Measurements from ENCODE around the gene OCIAD2. TPM values are rescaled to one million over a fixed set of nuclear protein-coding genes. Genes with fewer than 3 reads are reported as not detected.
"Not testable (repeated sequence)": the region's sequence is repeated elsewhere in the genome, so short reads cannot be mapped to it uniquely, and the experiment has no call there.

OCIAD2 gene
- total RNA-seq, 1 experiment from 2014 or later, result 82.7 TPM

DNA sequence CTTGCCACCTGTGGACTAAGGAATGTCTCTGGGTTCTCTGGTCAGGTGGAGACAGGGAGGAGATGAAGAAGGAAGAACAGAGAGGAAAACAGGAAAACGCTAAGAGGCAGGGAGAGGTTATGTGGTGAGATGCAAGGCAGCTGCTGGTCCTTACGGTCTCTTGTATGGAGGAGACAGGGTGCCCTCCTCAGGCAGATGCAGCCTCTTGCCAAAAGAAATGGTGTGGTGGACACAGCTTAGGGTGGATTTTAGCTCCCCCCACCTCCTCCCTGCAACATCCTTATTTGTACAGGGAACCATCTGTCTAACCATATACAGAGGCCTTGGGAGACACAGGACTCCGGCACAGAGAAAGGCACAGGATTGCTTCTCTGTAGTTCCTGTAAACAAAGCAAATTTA, 9.7 kb downstream of the OCIAD2 start:
- no peak for TF ChIP-seq TP53 (CRISPR knock-in tag; IDR thresholded peaks at IDR 0.05)
- TF ChIP-seq, protein P1, sequence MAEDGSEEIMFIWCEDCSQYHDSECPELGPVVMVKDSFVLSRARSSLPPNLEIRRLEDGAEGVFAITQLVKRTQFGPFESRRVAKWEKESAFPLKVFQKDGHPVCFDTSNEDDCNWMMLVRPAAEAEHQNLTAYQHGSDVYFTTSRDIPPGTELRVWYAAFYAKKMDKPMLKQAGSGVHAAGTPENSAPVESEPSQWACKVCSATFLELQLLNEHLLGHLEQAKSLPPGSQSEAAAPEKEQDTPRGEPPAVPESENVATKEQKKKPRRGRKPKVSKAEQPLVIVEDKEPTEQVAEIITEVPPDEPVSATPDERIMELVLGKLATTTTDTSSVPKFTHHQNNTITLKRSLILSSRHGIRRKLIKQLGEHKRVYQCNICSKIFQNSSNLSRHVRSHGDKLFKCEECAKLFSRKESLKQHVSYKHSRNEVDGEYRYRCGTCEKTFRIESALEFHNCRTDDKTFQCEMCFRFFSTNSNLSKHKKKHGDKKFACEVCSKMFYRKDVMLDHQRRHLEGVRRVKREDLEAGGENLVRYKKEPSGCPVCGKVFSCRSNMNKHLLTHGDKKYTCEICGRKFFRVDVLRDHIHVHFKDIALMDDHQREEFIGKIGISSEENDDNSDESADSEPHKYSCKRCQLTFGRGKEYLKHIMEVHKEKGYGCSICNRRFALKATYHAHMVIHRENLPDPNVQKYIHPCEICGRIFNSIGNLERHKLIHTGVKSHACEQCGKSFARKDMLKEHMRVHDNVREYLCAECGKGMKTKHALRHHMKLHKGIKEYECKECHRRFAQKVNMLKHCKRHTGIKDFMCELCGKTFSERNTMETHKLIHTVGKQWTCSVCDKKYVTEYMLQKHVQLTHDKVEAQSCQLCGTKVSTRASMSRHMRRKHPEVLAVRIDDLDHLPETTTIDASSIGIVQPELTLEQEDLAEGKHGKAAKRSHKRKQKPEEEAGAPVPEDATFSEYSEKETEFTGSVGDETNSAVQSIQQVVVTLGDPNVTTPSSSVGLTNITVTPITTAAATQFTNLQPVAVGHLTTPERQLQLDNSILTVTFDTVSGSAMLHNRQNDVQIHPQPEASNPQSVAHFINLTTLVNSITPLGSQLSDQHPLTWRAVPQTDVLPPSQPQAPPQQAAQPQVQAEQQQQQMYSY (CRISPR knock-in tag; IDR thresholded peaks at IDR 0.05), result no peak
- TF ChIP-seq TEAD1 (CRISPR knock-in tag; IDR thresholded peaks at IDR 0.05), result no peak
- TF ChIP-seq, protein P2, sequence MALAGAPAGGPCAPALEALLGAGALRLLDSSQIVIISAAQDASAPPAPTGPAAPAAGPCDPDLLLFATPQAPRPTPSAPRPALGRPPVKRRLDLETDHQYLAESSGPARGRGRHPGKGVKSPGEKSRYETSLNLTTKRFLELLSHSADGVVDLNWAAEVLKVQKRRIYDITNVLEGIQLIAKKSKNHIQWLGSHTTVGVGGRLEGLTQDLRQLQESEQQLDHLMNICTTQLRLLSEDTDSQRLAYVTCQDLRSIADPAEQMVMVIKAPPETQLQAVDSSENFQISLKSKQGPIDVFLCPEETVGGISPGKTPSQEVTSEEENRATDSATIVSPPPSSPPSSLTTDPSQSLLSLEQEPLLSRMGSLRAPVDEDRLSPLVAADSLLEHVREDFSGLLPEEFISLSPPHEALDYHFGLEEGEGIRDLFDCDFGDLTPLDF (CRISPR knock-in tag; IDR thresholded peaks at IDR 0.05), result no peak
- ATAC-seq, result peak; percentile 64; the same call in 1 of the 2 replicates
- no peaks in the 10 kb centered on the region for H3K27me3 Mint-ChIP-seq (ENCODE audit: low read depth)
- peaks cover 72% of the 10 kb centered on the region for H3K36me3 Mint-ChIP-seq
- H3K4me3 Mint-ChIP-seq, result no peak overlapping the region
- ChIA-PET POLR2A (no interaction called here), CTCF (interaction anchor here (0.5 to 1.4 kb wide), 4 partner anchors 48 to 421 kb away, joined by 3 to 5 read pairs (median 4); no protein-coding TSS in a partner anchor)
- no peaks in the 10 kb centered on the region for H3K9me3 Mint-ChIP-seq
- no peaks in the 10 kb centered on the region for H3K4me1 Mint-ChIP-seq
- no peak for DNase-seq (ENCODE audit: low spot score)
- no peak overlapping the region for H3K27ac Mint-ChIP-seq

DNA sequence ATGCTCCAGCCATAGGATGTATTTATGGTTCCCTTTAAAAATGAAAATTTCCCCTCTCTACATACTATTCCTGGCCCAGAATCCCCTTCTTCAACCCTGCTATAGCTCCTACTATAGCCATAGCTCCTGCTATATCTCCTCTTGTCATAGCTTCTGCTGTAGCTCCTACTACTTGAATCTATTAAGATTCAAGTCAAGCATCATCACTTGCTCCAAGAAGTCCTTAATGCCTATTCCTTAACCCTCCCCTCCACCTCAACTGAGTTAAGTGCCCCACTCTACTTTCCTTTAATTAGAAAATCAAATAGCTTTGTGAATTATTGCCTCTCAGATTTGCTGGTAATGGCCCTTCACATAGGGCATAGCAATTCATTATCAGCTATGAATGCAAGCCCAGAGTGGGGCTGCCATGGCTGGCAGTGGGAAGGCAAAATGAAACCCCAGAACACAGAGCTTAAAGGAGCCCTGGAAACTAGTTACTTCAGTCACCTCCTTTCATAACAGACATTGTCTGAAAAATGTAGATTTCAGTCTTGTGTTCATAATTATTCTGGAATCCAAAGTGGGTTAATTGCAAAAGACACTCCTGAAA, 15.4 kb downstream of the OCIAD2 start:
- Mint-ChIP-seq H3K27me3 (ENCODE audit: low read depth) (no peaks in the 10 kb centered on the region), H3K4me3 (no peak overlapping the region), H3K9me3 (peaks cover 32% of the 10 kb centered on the region), H3K36me3 (peaks cover 80% of the 10 kb centered on the region), H3K4me1 (no peaks in the 10 kb centered on the region), H3K27ac (no peak overlapping the region)
- ATAC-seq (no peak), DNase-seq (ENCODE audit: low spot score) (no peak)
- POLR2A ChIA-PET, result no interaction called here
- TF ChIP-seq CREM (CRISPR knock-in tag; IDR thresholded peaks at IDR 0.05), result no peak
- TF ChIP-seq TCF7 (CRISPR knock-in tag; IDR thresholded peaks at IDR 0.05; ENCODE audit: low read depth), result no peak
- TF ChIP-seq, protein P1 (CRISPR knock-in tag; IDR thresholded peaks at IDR 0.05), result no peak
- TF ChIP-seq, protein P3, sequence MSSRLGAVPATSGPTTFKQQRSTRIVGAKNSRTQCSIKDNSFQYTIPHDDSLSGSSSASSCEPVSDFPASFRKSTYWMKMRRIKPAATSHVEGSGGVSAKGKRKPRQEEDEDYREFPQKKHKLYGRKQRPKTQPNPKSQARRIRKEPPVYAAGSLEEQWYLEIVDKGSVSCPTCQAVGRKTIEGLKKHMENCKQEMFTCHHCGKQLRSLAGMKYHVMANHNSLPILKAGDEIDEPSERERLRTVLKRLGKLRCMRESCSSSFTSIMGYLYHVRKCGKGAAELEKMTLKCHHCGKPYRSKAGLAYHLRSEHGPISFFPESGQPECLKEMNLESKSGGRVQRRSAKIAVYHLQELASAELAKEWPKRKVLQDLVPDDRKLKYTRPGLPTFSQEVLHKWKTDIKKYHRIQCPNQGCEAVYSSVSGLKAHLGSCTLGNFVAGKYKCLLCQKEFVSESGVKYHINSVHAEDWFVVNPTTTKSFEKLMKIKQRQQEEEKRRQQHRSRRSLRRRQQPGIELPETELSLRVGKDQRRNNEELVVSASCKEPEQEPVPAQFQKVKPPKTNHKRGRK (CRISPR knock-in tag; IDR thresholded peaks at IDR 0.05; ENCODE audit: borderline replicate concordance), result no peak
- CTCF ChIA-PET, result interaction anchor here (0.5 kb wide), 1 partner anchor 350 kb away, joined by 3 read pairs; no protein-coding TSS in a partner anchor

DNA sequence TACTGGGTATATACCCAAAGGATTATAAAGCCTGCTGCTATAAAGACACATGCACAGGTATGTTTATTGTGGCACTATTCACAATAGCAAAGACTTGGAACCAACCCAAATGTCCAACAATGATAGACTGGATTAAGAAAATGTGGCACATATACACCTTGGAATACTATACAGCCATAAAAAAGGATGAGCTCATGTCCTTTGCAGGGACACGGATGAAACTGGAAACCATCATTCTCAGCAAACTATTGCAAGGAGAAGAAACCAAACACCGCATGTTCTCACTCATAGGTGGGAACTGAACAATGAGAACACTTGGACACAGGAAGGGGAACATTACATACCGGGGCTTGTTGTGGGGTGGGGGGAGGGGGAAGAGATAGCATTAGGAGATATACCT, 16.8 kb downstream of the OCIAD2 start:
- POLR2A ChIA-PET; CTCF ChIA-PET; H3K4me1 Mint-ChIP-seq; ATAC-seq; DNase-seq (ENCODE audit: low spot score); H3K27me3 Mint-ChIP-seq (ENCODE audit: low read depth); H3K4me3 Mint-ChIP-seq; H3K27ac Mint-ChIP-seq: not testable (repeated sequence)
- Mint-ChIP-seq H3K36me3 (peaks cover 68% of the 10 kb centered on the region), H3K9me3 (peaks cover 32% of the 10 kb centered on the region)

DNA sequence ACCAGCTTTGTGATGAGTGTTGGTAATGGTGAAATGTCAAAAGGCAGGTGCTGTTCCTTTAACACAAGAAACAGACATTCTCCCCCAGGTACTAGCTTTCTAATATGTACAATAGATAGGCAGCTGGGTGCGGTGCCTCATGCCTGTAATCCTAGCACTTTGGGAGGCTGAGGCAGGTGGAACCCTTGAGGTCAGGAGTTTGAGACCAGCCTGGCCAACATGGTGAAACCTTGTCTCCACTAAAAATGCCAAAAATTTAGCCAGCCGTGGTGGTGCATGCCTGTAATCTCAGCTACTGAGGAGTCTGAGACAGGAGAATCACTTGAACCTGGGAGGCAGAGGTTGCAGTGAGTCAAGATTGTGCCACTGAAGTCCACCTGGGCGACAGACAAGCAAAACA, 24.9 kb downstream of the OCIAD2 start:
- H3K9me3 Mint-ChIP-seq; H3K27me3 Mint-ChIP-seq (ENCODE audit: low read depth); DNase-seq (ENCODE audit: low spot score); H3K4me1 Mint-ChIP-seq; POLR2A ChIA-PET; H3K36me3 Mint-ChIP-seq; CTCF ChIA-PET; ATAC-seq; H3K4me3 Mint-ChIP-seq: not testable (repeated sequence)
- H3K27ac Mint-ChIP-seq, result peak overlapping the region; percentile 53; the same call in 1 of the 2 replicates
